DMS53 treated with DMSO at 0.1 percent for 48 hours (cell line): ENCODE measurements around the gene ANKRD23.
A peak's percentile ranks its signal among the peaks of the same experiment; 100 is the strongest.

Experiments
- DNase-seq: peaks from one replicate; lab custom pipeline; 2025; ENCODE audit not compliant: unreplicated experiment; lab: John Stamatoyannopoulos, UW

The ANKRD23 gene

DNA sequence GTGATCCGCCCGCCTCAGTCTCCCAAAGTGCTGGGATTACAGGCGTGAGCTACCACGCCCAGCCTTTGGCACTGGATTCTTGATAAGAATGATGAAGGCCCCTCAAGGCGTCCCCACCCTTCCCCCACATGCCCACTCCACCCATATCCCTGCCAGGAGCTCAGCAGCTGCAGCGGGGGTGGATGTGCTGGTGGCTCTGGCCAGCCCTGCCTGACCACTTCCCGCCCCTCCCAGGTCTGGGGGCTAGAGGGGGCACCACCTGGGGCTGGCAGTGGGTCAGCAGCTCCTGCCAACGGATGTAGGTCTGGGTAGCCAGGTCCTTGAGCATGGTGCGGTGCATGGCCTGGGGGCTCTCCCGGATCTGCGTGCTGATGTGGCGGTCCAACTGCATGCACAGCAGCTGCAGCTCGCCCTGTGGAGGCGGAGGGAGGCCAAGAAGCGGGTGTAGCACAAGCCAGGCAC, 33.8 kb upstream of the ANKRD23 start:
- DNase-seq = no peak

DNA sequence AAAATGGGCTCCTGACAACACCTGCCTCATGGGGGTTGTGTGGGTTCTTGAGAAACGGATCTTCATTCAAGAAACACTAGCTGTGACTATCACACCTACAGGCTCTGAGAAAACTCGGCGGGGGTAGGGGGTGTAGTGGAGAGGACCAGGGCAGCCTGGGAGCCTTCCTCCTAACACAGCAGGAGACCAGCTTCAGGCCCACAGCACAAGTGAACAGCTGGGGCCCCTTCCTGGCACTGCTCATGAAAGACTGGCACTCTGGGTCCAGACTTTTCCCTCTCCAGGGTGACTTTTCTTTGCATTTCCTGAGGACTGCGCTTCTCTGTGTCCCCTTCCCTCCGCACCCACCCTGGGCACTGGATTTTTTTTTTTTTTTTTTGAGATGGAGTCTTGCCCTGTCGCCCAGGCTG, 33.2 kb upstream of the ANKRD23 start:
- DNase-seq = no peak

DNA sequence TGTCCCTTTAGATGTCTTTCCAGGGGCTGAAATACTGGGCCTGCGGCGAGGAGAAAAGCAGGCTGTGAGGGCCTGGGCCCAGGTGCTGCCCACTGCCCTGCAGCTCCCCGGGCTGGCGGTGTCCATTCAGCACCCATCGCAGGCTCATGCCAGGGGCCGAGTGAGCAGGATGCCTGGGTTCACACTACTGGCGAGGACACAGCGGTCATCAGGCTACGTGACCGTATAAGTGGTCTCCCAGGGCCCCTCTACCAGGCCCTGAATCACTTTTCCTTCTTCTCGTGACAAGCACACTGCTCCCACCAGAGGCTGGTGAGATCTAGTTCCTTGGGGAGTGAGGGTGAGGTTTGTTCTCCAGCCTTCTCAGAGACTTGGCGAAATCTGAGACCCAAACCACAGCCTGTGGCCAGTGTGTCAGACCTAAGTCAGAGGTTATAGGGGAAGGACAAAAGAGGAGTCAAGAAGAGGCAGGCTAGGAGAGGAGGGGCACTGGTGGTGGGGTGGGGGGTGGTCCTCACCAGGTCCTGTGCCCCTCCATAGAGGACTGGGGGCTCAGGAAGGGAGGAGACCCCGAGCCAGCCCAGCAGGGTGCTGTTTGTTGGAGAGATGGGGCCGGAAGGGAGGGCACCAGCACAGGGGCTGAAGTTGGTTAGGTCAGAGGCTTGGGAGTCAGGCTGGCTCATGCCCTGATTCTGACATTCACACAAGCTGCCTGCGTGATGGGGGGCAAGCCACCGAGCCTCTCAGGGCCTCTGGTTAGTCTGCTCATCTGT, 32.6 kb upstream of the ANKRD23 start:
- DNase-seq = no peak

DNA sequence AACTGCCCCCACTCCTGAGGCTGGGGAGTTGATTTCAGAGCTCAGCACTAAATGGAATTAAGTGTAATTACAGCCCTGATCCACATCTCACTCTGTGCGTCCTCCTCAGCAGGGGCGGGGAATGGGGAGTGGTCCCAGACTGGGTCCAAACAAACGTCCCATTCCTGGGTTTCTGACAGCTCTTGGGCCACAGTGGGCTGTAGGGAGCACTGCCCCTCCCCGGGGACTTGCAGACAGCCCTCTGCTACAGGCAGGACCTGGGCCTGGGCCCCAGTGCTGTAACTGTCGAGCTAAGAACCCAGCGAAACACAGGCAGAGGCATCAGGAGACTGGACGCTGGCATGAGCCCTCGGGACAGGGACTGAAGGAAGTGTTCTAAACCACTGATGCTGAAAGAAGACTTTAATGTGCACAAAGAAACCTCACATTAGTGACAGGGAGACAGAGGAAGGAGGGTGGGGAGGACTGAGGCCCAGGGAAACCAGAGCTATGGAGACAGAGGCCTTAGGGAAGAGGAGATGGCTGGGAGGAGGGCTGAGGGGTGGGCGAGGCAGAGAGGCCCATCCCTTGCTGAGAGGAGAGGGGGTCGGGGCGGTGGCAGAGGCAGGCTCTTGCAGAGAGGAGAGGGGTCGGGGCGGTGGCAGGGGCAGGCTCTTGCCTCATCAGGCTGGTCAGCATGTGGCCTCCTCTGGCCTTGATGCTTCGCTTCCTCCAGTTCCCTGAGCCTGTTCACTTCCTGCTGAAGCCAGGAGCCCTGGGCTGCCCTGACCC, 31.9 kb upstream of the ANKRD23 start:
- no peak for DNase-seq

DNA sequence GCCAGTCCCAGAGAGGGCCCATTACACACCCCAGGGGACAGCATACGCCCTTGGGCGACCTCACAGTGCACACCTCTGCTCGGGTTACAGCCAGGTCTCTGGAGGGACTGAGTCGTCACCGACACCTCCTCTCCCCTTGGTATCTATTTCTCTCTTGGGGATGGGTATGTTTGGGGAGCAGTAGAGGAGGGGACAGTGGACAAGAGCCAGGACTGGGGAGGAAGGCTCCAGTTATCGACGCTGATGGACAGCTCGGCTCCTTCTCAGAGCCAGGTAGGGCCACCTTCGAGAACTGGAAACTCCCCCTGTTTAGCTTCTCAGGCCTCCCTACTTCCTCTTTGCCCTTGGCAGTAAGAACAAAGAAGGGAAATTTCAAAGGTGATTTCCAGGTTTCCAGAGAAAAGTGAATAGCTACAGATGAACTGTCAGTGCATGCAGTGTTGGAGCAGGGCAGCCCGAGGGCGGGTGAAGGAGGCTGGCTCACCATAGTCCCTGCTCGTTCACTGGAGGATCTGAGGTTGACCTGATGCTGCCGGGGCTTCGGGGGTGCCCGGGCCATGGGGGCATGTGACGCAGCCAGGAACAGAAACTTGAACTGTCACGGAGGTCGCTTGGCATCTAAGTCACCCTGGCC, 30.5 kb upstream of the ANKRD23 start:
- DNase-seq = no peak

DNA sequence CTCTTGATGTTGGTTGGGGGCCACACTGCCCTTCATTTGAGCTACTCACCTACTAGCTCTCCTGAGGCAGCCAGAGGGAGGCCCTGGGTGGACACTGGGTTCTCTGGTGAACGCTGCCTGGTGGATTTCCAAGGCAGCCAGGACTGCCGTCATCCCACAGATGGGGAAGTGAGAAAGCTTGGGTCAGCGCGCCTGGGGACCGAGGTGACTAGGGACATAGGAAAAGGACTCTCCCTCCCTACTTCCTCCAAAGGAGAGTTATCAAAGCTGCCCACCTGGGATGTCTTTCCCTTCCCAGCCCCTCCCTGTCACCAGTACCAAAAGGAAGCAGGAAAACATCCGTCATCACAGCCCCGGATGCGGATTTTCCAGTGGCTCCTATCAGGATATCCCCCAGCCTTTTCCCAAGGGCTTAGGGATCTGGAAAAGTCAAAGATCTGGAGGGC, 29.9 kb upstream of the ANKRD23 start:
- DNase-seq = no peak

DNA sequence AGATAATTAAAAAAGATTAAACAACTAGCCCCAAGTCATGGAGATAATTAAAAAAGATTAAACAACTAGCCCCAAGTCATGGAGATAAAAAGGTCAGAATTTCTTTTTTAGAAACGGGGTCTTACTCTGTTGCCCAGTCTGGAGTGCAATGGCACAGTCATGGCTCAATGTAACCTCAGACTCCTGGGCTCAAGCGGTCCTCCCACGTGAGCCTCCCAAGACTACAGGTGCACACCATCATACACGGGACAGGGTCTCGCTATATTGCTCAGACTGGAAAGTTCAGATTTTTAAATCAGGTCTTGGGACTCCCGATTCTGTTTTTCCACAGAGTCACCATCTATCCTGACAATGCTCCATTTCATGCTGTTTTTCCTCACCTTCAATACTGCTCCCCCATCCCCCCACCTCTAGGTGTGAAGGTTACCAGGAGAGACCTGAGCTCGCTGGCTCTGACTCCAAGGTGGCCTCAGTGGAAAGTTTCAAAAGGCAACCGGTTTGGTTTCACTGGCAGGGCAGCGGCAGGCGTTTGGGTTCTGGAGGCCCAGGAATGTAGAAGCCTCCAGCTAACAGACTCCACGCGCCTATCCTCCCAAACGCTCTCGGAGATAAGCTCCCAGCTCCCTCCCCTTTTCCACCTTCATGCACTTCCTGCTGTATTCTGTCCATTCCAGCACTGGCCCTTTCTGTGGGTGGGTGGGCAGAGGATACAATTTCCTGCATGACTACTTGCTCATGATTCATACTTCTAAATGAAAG, 28.9 kb upstream of the ANKRD23 start:
- DNase-seq = no peak

DNA sequence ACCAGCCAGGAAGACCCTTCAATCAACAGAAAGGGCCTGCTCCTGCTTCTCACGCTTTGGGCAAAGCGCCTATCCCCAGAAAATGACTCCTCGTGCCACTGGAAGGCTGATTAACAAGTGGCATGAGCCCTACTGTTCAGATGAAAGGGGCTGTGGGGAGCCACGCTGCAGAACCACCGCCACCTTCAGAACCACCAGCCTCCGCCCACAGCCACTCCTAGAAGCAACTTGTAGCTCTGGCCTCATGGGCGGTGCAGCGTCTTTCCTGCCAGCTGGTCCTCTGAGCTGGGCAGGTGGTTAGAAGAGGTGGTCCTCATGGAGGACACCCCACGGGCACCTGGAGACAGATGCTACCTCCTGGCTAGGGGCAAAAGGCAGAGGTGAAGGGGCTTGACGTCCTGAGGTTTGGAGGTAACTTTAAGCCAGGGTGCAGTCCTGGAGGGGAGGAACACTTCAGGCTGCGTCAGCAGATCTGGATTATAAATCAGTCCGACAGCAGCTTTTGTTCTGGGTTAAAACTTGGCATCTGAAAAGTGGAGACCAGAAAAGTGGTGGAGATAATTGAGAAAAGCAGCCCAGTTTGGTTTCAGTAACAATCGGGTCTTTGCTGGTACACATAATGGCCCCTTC, 26.9 kb upstream of the ANKRD23 start:
- DNase-seq = no peak

DNA sequence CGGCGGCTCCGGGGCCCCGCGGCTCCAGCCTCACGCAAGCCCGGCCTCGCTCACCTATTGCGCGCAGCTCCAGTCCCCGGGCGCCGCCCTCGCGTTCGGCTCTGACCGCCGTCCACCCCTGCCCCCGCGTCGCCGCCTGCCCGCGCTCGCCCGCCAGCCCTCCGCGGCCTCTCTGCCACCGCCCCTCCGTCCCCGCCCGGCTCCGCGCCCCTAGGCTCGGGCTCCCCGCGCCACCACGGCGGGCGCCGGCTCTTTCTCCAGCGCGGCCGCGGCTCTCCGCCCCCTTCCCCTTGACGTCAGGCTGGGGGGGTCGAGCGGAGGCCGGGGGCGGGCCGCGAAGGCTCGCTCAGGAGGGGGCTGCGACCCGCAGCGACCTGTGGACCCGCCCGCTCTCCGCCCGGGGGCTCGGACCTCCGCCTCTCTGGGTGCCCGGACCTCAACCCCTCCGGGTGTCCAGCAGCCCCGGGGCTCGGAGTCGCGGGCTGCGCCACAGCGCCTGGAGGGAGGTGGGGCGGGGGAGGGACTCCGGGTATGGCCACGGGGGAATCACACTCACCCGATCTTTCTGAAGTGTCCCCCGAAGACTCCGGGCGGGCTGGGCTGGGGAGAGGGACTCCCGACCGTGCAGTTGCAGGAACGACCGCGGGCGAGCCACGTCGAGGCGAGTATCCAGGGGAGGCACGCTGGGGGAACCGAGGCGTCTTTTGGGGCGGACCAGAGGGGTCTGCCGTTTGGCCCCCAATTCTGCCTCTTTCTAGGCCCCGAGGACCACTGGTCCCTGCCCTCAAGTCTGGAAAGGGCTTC, 26.2 kb upstream of the ANKRD23 start, which contains the start of gene SEMA4C:
Gene SEMA4C, minus strand, starts transcription at position 259 of the 804 bp plus-strand sequence. CDS start 2,194 bp downstream, outside the sequence.
- DNase-seq = peak; percentile 37

DNA sequence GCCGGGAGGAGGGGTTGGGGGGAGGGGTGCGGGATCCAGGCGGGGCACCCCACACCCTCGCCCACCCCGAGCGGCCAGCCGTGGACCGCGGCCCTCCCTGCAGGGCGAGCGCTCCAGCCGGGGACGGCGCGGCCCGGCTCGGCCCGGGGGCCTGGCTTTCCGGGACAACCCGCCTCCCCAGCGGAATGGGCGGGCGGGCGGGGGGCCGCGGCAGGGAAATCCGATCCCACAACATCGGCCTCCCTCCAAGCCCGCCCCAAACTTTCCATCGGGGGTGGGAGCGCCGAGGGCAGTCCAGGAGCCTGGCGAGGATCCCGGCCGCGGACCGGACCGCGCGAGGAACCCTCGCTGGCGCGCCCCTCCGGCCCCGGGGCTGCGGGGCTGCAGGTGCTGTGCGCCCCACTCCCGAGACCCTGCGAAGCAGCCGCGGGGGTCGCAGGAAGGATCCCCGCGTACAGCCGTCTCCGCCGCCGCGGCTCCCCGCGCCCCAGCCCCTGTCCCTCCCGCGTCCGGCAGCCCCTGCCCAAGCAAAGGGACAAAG, 25.5 kb upstream of the ANKRD23 start:
- no peak for DNase-seq

DNA sequence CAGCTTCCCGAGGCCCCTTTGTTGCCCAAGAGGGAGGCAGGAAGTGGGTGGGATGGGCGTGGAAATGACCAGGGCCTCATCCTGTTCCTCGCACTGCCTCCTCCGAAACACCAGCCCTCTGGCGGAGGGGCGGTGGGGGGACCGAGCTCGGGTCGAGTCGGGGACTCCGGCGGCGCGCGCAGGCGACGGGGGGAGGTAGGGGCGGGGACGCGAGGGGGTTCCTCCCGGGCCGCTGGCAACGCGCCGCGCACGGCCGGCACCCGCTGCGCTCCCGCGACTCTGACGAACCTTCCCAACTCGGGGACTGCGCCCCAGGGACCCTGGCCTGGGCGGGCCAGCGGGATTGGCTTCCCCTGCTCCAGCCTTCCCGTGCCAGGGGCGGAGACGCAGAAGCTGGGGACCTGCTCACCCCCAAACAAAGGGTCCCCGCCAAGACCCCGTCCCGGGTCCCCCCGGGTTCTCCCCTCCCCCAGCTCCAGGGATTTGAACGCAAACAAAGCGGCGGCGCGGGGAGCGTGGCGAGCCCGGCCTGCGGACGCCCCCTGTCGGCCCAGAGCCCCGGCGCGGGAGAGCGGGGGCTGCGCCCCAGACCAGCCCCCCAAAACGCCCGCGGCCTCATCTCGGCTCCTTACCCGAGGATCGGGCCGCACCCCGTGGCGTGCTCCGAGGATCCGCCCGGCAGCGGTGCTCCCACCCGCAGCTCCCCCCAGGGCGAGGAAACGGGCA, 24.9 kb upstream of the ANKRD23 start:
- peak; percentile 62 for DNase-seq

DNA sequence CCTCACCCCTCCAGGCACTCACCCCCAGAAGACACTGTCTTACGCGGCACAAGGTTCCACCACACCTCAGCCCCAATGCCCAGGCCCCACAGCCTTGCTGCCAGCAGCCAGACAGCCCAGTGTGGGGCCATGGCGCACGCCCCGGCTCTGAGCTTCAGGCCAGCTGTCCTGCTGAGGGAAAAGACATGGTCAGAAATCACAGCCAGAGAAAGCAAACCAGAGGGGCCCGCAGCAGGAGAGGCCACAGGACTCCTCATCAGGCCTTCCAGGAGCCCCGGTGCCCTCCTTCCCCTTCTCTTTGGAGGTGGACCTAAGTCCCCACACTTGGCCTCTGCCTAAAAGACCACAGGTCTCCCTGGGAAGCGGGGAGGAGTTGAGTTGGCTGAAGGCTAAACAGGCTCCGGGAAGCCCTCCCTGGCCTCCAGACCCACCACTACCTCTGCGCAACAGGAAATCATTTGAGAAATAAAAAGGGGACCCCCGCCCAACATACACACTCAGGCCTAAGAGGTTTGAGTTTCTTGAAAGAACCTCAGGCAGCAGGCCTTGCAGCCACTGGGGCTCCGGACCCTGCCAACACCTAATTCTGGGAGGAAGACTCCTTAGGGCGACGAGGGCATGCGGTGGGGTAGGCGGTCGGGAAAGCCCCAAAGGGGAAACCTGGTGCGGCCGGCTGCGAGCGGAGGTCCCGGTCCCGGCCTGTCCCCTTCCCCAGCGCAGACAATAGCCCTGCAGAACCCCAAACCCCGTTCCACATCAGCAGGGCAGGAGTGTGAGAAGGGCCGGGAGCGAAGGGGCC, 24.1 kb upstream of the ANKRD23 start:
- no peak for DNase-seq

DNA sequence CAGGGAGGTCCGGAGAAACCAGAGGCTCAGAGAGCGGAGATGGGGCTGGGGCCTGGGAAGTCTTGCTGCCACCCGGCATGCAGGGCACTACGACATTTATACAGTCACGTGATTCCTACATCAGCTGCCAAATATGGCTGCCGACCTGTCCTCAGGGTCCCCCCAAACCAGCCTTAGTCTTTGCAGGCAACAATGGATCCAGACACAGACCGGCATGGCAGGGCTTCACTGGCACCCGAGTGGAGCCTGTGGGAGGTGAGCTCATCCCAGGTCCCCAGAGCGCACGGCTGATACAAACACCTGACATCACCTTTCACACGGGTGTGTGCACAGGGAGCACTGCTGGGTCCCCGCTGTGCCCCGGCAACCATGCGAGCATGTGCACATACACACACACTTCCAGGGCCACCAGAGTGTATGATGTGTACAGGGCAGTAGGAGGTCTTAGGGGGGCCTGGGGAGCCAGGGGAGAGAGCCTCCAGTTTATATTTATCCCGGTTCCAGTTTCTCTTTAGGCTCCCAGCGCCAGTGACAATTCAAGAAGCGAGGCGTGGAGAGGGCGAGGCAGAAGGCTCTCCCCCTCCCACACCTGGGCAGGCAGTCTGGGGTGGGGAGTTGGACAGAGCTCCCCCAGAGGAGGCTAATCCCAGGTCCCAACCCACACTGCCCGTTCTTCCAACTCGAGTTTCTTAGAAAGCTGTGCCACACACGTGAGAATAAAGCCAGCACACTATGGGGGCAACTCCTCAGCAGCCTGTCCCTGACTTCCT, 23.4 kb upstream of the ANKRD23 start:
- no peak for DNase-seq

DNA sequence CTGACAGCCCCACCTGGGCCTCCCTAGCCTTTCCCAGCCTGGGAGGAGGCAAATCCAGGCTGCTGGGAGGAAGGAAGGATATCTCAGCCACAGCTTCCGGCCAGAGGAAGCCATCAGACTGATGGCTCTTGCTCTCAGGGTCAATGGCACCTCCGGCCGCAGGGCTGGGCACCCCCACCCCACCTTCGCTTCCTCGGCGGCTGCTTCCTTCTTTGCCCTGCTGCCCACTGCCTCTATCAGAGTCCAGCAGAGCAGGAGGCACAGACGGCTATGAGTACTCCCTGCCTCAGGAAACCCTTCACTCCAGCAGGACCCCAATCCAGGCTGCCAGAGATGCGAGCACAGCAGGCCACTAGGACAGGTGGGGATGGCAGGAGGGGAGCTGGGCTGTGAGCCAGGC, 22.8 kb upstream of the ANKRD23 start:
- no peak for DNase-seq

DNA sequence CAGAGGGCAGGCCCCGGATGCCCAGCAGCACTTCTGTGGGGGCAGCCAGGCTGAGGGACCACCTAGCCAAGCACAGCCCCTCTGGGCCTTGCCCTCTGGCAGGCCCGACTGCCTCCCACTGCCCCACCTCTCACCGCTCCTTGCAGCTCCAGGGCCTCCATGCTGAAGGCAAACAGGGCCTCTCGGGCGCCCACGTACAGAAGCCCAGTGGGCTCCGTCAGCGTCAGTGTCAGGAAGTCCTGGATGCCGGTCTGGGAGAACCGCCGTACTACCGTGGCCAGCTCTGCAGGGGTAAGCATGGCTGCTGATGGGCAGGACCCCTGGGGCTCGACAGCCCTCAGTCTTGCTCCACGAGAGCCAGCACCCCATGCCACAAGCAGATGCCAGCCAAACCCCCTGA, 22.3 kb upstream of the ANKRD23 start:
- no peak for DNase-seq

DNA sequence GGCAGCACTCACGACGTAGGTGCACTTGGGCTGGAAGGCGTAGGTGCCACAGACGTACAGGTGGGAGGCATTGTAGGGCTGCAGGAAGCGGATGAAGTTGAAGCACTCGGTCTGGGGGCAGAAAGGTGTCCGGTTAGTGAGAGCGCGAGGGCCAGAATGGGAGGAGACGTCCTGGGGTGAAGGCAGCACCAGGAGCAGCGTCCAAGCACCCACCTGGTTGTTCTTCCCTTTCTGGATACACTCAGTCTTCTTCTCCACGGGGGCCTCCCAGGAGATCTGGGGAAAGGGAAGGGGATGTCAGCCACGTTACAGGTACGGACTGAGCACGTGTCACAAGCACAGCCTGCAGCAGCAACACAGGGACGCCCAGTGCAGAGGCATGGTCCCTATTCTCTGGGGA, 21.8 kb upstream of the ANKRD23 start:
- no peak for DNase-seq
